GM18498 (cell line): ENCODE results near the gene SLC6A13.
"Not testable (repeated sequence)": the region's sequence is repeated elsewhere in the genome, so short reads cannot be mapped to it uniquely, and the experiment has no call there.

Experiments
- ATAC-seq: cut with Tn5 transposase; IDR thresholded peaks from one replicate; pipeline ENCODE4 v1.9.1; 2021; ENCODE audit warnings: mild to moderate bottlenecking, moderate library complexity; ENCODE audit not compliant: unreplicated experiment

Gene SLC6A13

GRCh38 chr12:265096-265495 lies 2.5 kb upstream of the SLC6A13 start:
- ATAC-seq: no peak

GRCh38 chr12:264269-264668 lies 1.6 kb upstream of the SLC6A13 start:
- no peak for ATAC-seq

GRCh38 chr12:263574-263973 lies 938 bp upstream of the SLC6A13 start:
- ATAC-seq: no peak

- no peak for ATAC-seq
These were observed 523 bp downstream of the SLC6A13 start for GRCh38 chr12:262113-262512.

- no peak for ATAC-seq
These were observed 4.9 kb downstream of the SLC6A13 start for GRCh38 chr12:257521-258321.

- ATAC-seq: no peak
These were observed 5.7 kb downstream of the SLC6A13 start for GRCh38 chr12:256958-257357.

- no peak for ATAC-seq
These were observed 6.4 kb downstream of the SLC6A13 start for GRCh38 chr12:256225-256624.

GRCh38 chr12:254912-255311 lies 7.7 kb downstream of the SLC6A13 start:
- ATAC-seq: no peak

GRCh38 chr12:254039-254438 lies 8.6 kb downstream of the SLC6A13 start:
- ATAC-seq: no peak

GRCh38 chr12:253116-253831 lies 9.4 kb downstream of the SLC6A13 start:
- no peak for ATAC-seq

GRCh38 chr12:252636-253035 lies 10.0 kb downstream of the SLC6A13 start:
- no peak for ATAC-seq

GRCh38 chr12:247271-247670 lies 15.4 kb downstream of the SLC6A13 start:
- ATAC-seq: no peak

- no peak for ATAC-seq
These were observed 19.3 kb downstream of the SLC6A13 start for GRCh38 chr12:243381-243780.

GRCh38 chr12:242496-242895 lies 20.1 kb downstream of the SLC6A13 start:
- no peak for ATAC-seq

GRCh38 chr12:241266-241665 lies 21.4 kb downstream of the SLC6A13 start:
- no peak for ATAC-seq

- ATAC-seq: no peak
These were observed 22.1 kb downstream of the SLC6A13 start for GRCh38 chr12:240566-240965.

- no peak for ATAC-seq
These were observed 23.8 kb downstream of the SLC6A13 start for GRCh38 chr12:238736-239398.

GRCh38 chr12:238116-238515 lies 24.5 kb downstream of the SLC6A13 start:
- ATAC-seq: no peak

- no peak for ATAC-seq
These were observed 25.4 kb downstream of the SLC6A13 start for GRCh38 chr12:237026-237815.

- ATAC-seq: no peak
These were observed 26.2 kb downstream of the SLC6A13 start for GRCh38 chr12:236445-236844.

GRCh38 chr12:235967-236366 lies 26.7 kb downstream of the SLC6A13 start:
- ATAC-seq: not testable (repeated sequence)
